ENCODE results near the gene EPM2A.

DNA sequence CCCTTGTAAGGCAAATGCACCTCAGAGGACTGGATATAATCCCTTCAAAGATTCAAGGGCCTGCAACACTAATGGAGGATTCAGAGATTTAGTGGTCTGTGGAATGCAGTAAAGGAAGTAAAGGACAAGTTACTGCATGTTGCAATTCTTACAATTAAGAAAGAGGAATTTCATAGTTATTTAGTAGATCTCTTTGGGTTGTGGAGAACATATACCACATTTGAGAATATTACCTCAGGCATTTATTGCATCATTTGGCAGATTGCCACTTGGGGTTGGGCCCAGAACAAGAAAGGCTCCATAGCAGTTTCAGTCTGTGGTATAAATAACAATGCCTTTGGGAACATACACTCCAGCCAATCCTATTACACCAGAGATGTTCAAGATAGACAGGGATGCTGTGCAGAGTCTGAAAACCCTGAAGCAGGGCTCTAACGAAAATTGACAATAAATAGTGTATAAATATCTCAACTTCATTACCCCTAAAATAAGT, 20.9 kb upstream of the EPM2A start:
- TF ChIP-seq POLR2A (IDR thresholded peaks at IDR 0.05) = no peak
- TF ChIP-seq, protein P1, sequence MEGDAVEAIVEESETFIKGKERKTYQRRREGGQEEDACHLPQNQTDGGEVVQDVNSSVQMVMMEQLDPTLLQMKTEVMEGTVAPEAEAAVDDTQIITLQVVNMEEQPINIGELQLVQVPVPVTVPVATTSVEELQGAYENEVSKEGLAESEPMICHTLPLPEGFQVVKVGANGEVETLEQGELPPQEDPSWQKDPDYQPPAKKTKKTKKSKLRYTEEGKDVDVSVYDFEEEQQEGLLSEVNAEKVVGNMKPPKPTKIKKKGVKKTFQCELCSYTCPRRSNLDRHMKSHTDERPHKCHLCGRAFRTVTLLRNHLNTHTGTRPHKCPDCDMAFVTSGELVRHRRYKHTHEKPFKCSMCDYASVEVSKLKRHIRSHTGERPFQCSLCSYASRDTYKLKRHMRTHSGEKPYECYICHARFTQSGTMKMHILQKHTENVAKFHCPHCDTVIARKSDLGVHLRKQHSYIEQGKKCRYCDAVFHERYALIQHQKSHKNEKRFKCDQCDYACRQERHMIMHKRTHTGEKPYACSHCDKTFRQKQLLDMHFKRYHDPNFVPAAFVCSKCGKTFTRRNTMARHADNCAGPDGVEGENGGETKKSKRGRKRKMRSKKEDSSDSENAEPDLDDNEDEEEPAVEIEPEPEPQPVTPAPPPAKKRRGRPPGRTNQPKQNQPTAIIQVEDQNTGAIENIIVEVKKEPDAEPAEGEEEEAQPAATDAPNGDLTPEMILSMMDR (IDR thresholded peaks at IDR 0.05) = no peak

Measured in right lobe of liver (tissue), 4 donors.